ENCODE measurements around the gene YARS1. TPM values are rescaled to one million over a fixed set of nuclear protein-coding genes. Genes with fewer than 3 reads are reported as not detected.

YARS1 gene
- total and polyA plus RNA-seq, 2 donors = 41.7 to 64.2 TPM

GRCh38 chr1:32818804-32819541, 1.8 kb upstream of the YARS1 start:
- Histone ChIP-seq H3K27me3 (ENCODE audit: control insufficient read depth in 2 of 2, insufficient read depth in 1 of 2, low read length in 1 of 2) (no peaks in the 10 kb centered on the region), H3K27ac (ENCODE audit: low read depth in 1 of 2, low read length in 1 of 2) (peak overlapping the region; percentile 64 to 91), H3K36me3 (ENCODE audit: control insufficient read depth in 2 of 2, insufficient read depth in 2 of 2, low read length in 1 of 2) (peaks cover 3 to 4% of the 10 kb centered on the region in 2 donors), H3K4me3 (ENCODE audit: low read length in 2 of 2) (peak overlapping the region; percentile 97 to 99), H3K9me3 (ENCODE audit: control insufficient read depth in 2 of 2, insufficient read depth in 1 of 2, low read length in 1 of 2) (peaks cover 0 to 2% of the 10 kb centered on the region in 2 donors), H3K4me1 (ENCODE audit: control insufficient read depth in 2 of 2, insufficient read depth in 2 of 2, low read length in 2 of 2) (peaks cover 18 to 24% of the 10 kb centered on the region in 2 donors)
- DNase-seq (ENCODE audit: low read depth in 6 of 9, low spot score in 9 of 9) = peak in 4 of 9 donors; percentile 33 to 70 (median 44)
- 66% methylated on average over 11 of the region's 11 CpGs for WGBS

- DNase-seq (ENCODE audit: low read depth in 6 of 9, low spot score in 9 of 9) = peak in 5 of 9 donors; percentile 29 to 63 (median 34)
- peak overlapping the region; percentile 91 to 97 for H3K27ac ChIP-seq (ENCODE audit: low read depth in 1 of 2, low read length in 1 of 2)
- H3K27me3 ChIP-seq (ENCODE audit: control insufficient read depth in 2 of 2, insufficient read depth in 1 of 2, low read length in 1 of 2) = no peaks in the 10 kb centered on the region
- peak overlapping the region; percentile 97 to 99 for H3K4me3 ChIP-seq (ENCODE audit: low read length in 2 of 2)
- 2% methylated on average over 51 of the region's 51 CpGs for WGBS
- H3K36me3 ChIP-seq (ENCODE audit: control insufficient read depth in 2 of 2, insufficient read depth in 2 of 2, low read length in 1 of 2) = peaks cover 4% of the 10 kb centered on the region in 2 donors
- H3K4me1 ChIP-seq (ENCODE audit: control insufficient read depth in 2 of 2, insufficient read depth in 2 of 2, low read length in 2 of 2) = peaks cover 18 to 24% of the 10 kb centered on the region in 2 donors
- peaks cover 0 to 2% of the 10 kb centered on the region in 2 donors for H3K9me3 ChIP-seq (ENCODE audit: control insufficient read depth in 2 of 2, insufficient read depth in 1 of 2, low read length in 1 of 2)
These were observed 943 bp upstream of the YARS1 start for GRCh38 chr1:32817815-32818786.

- no peak for DNase-seq (ENCODE audit: low read depth in 6 of 9, low spot score in 9 of 9)
- Histone ChIP-seq H3K9me3 (ENCODE audit: control insufficient read depth in 2 of 2, insufficient read depth in 1 of 2, low read length in 1 of 2) (peaks cover 0 to 2% of the 10 kb centered on the region in 2 donors), H3K36me3 (ENCODE audit: control insufficient read depth in 2 of 2, insufficient read depth in 2 of 2, low read length in 1 of 2) (peaks cover 4 to 10% of the 10 kb centered on the region in 2 donors), H3K27me3 (ENCODE audit: control insufficient read depth in 2 of 2, insufficient read depth in 1 of 2, low read length in 1 of 2) (no peaks in the 10 kb centered on the region), H3K4me1 (ENCODE audit: control insufficient read depth in 2 of 2, insufficient read depth in 2 of 2, low read length in 2 of 2) (peaks cover 18 to 21% of the 10 kb centered on the region in 2 donors), H3K27ac (ENCODE audit: low read depth in 1 of 2, low read length in 1 of 2) (peak overlapping the region; percentile 67 to 97), H3K4me3 (ENCODE audit: low read length in 2 of 2) (peak overlapping the region; percentile 97 to 99)
- under 1% methylated on average over 15 of the region's 15 CpGs for WGBS
These were observed 441 bp downstream of the YARS1 start for GRCh38 chr1:32816676-32817158.

GRCh38 chr1:32813941-32814739, 3.0 kb downstream of the YARS1 start:
- no peak overlapping the region for H3K4me3 ChIP-seq (ENCODE audit: low read length in 2 of 2)
- peaks cover 15 to 16% of the 10 kb centered on the region in 2 donors for H3K4me1 ChIP-seq (ENCODE audit: control insufficient read depth in 2 of 2, insufficient read depth in 2 of 2, low read length in 2 of 2)
- peaks cover 13 to 28% of the 10 kb centered on the region in 2 donors for H3K36me3 ChIP-seq (ENCODE audit: control insufficient read depth in 2 of 2, insufficient read depth in 2 of 2, low read length in 1 of 2)
- no peaks in the 10 kb centered on the region for H3K9me3 ChIP-seq (ENCODE audit: control insufficient read depth in 2 of 2, insufficient read depth in 1 of 2, low read length in 1 of 2)
- H3K27ac ChIP-seq (ENCODE audit: low read depth in 1 of 2, low read length in 1 of 2) = no peak overlapping the region
- WGBS = 97% methylated on average over 11 of the region's 11 CpGs
- no peak for DNase-seq (ENCODE audit: low read depth in 6 of 9, low spot score in 9 of 9)
- H3K27me3 ChIP-seq (ENCODE audit: control insufficient read depth in 2 of 2, insufficient read depth in 1 of 2, low read length in 1 of 2) = no peaks in the 10 kb centered on the region

GRCh38 chr1:32811917-32812316, 5.2 kb downstream of the YARS1 start:
- 99% methylated on average over 3 of the region's 3 CpGs for WGBS
- Histone ChIP-seq H3K36me3 (ENCODE audit: control insufficient read depth in 2 of 2, insufficient read depth in 2 of 2, low read length in 1 of 2) (peaks cover 12 to 48% of the 10 kb centered on the region in 2 donors), H3K9me3 (ENCODE audit: control insufficient read depth in 2 of 2, insufficient read depth in 1 of 2, low read length in 1 of 2) (no peaks in the 10 kb centered on the region), H3K4me3 (ENCODE audit: low read length in 2 of 2) (no peak overlapping the region), H3K4me1 (ENCODE audit: control insufficient read depth in 2 of 2, insufficient read depth in 2 of 2, low read length in 2 of 2) (peaks cover 5 to 9% of the 10 kb centered on the region in 2 donors), H3K27ac (ENCODE audit: low read depth in 1 of 2, low read length in 1 of 2) (no peak overlapping the region), H3K27me3 (ENCODE audit: control insufficient read depth in 2 of 2, insufficient read depth in 1 of 2, low read length in 1 of 2) (no peaks in the 10 kb centered on the region)
- no peak for DNase-seq (ENCODE audit: low read depth in 6 of 9, low spot score in 9 of 9)

GRCh38 chr1:32811265-32811664, 5.9 kb downstream of the YARS1 start:
- Histone ChIP-seq H3K27ac (ENCODE audit: low read depth in 1 of 2, low read length in 1 of 2) (no peak overlapping the region), H3K36me3 (ENCODE audit: control insufficient read depth in 2 of 2, insufficient read depth in 2 of 2, low read length in 1 of 2) (peaks cover 17 to 53% of the 10 kb centered on the region in 2 donors), H3K27me3 (ENCODE audit: control insufficient read depth in 2 of 2, insufficient read depth in 1 of 2, low read length in 1 of 2) (no peaks in the 10 kb centered on the region), H3K9me3 (ENCODE audit: control insufficient read depth in 2 of 2, insufficient read depth in 1 of 2, low read length in 1 of 2) (no peaks in the 10 kb centered on the region), H3K4me1 (ENCODE audit: control insufficient read depth in 2 of 2, insufficient read depth in 2 of 2, low read length in 2 of 2) (peaks cover 3 to 6% of the 10 kb centered on the region in 2 donors), H3K4me3 (ENCODE audit: low read length in 2 of 2) (no peak overlapping the region)
- 98% methylated on average over 9 of the region's 9 CpGs for WGBS
- no peak for DNase-seq (ENCODE audit: low read depth in 6 of 9, low spot score in 9 of 9)

- H3K27me3 ChIP-seq (ENCODE audit: control insufficient read depth in 2 of 2, insufficient read depth in 1 of 2, low read length in 1 of 2) = no peaks in the 10 kb centered on the region
- no peak overlapping the region for H3K27ac ChIP-seq (ENCODE audit: low read depth in 1 of 2, low read length in 1 of 2)
- H3K9me3 ChIP-seq (ENCODE audit: control insufficient read depth in 2 of 2, insufficient read depth in 1 of 2, low read length in 1 of 2) = no peaks in the 10 kb centered on the region
- DNase-seq (ENCODE audit: low read depth in 6 of 9, low spot score in 9 of 9) = no peak
- no peaks in the 10 kb centered on the region for H3K4me1 ChIP-seq (ENCODE audit: control insufficient read depth in 2 of 2, insufficient read depth in 2 of 2, low read length in 2 of 2)
- H3K4me3 ChIP-seq (ENCODE audit: low read length in 2 of 2) = no peak overlapping the region
- 97% methylated on average over 5 of the region's 5 CpGs for whole genome bisulfite sequencing
- peaks cover 24 to 60% of the 10 kb centered on the region in 2 donors for H3K36me3 ChIP-seq (ENCODE audit: control insufficient read depth in 2 of 2, insufficient read depth in 2 of 2, low read length in 1 of 2)
These were observed 6.8 kb downstream of the YARS1 start for GRCh38 chr1:32810358-32810757.

GRCh38 chr1:32808580-32808979, 8.6 kb downstream of the YARS1 start:
- Histone ChIP-seq H3K4me3 (ENCODE audit: low read length in 2 of 2) (no peak overlapping the region), H3K27ac (ENCODE audit: low read depth in 1 of 2, low read length in 1 of 2) (no peak overlapping the region), H3K27me3 (ENCODE audit: control insufficient read depth in 2 of 2, insufficient read depth in 1 of 2, low read length in 1 of 2) (no peaks in the 10 kb centered on the region), H3K9me3 (ENCODE audit: control insufficient read depth in 2 of 2, insufficient read depth in 1 of 2, low read length in 1 of 2) (peaks cover 0 to 1% of the 10 kb centered on the region in 2 donors), H3K36me3 (ENCODE audit: control insufficient read depth in 2 of 2, insufficient read depth in 2 of 2, low read length in 1 of 2) (peaks cover 29 to 64% of the 10 kb centered on the region in 2 donors), H3K4me1 (ENCODE audit: control insufficient read depth in 2 of 2, insufficient read depth in 2 of 2, low read length in 2 of 2) (no peaks in the 10 kb centered on the region)
- no peak for DNase-seq (ENCODE audit: low read depth in 6 of 9, low spot score in 9 of 9)
- over 99% methylated on average over 4 of the region's 4 CpGs for WGBS
